HepG2 (cell line): Measurements from ENCODE around the gene ZNF23. TPM values are rescaled to one million over a fixed set of nuclear protein-coding genes. Genes with fewer than 3 reads are reported as not detected.

Experiments used
- ATF6 ChIP-seq: sonication (generic); formaldehyde crosslinking; conservative IDR thresholded peaks from 2 replicates; pipeline ENCODE4 v1.4.0; 2020; ENCODE audit warnings: missing genetic modification reagents
- CBX5 ChIP-seq: sonication (generic); formaldehyde crosslinking; IDR thresholded peaks from 2 replicates; pipeline ENCODE4 v1.4.0; 2020; ENCODE audit warnings: missing genetic modification reagents, borderline replicate concordance
- CENPT ChIP-seq: sonication (generic); formaldehyde crosslinking; IDR thresholded peaks from 2 replicates; pipeline ENCODE4 v1.8.0; 2022; ENCODE audit warnings: low read depth, mild to moderate bottlenecking, moderate library complexity, missing genetic modification reagents
- MAFG ChIP-seq: sonication (generic); formaldehyde crosslinking; IDR thresholded peaks from 2 replicates; pipeline ENCODE4 v1.5.1; 2020; ENCODE audit warnings: mild to moderate bottlenecking, missing genetic modification reagents
- MEIS2 ChIP-seq: sonication (generic); formaldehyde crosslinking; IDR thresholded peaks from 2 replicates; pipeline ENCODE4 v1.9.0; 2021; ENCODE audit warnings: mild to moderate bottlenecking, missing genetic modification reagents
- NBN ChIP-seq: fragments of 450-650 bp; conservative IDR thresholded peaks from 2 replicates; pipeline ENCODE4 v1.6.1; 2017
- NFE2 ChIP-seq: sonication (generic); formaldehyde crosslinking; IDR thresholded peaks from 2 replicates; pipeline ENCODE4 v1.4.0; 2020; ENCODE audit warnings: missing genetic modification reagents
- PRPF4 ChIP-seq: fragments of 200-400 bp; formaldehyde crosslinking; IDR thresholded peaks from 2 replicates; pipeline ENCODE4 v1.6.1; 2016; ENCODE audit warnings: low read length, low read depth; ENCODE audit not compliant: poor library complexity, severe bottlenecking
- RBM39 ChIP-seq: fragments of 200-400 bp; formaldehyde crosslinking; IDR thresholded peaks from one replicate; pipeline ENCODE4 v1.6.1; 2018; ENCODE audit warnings: antibody characterized with exemption, mild to moderate bottlenecking, low read depth, low read length; ENCODE audit not compliant: poor library complexity, severe bottlenecking
- SIN3B ChIP-seq: fragments of 150-350 bp; IDR thresholded peaks from 2 replicates; pipeline ENCODE4 v1.6.1; 2014; ENCODE audit warnings: low read length
- TGIF2 ChIP-seq: IDR thresholded peaks from 2 replicates; pipeline ENCODE4 v1.6.1; 2016; ENCODE audit warnings: control low read depth, missing compliant biosample characterization
- ZBTB42 ChIP-seq: sonication (generic); formaldehyde crosslinking; IDR thresholded peaks from 2 replicates; pipeline ENCODE4 v1.5.0; 2020; ENCODE audit warnings: mild to moderate bottlenecking, missing genetic modification reagents
- ZFP1 ChIP-seq: IDR thresholded peaks from 2 replicates; pipeline ENCODE4 v1.6.1; 2016
- ZNF101 ChIP-seq: sonication (generic); formaldehyde crosslinking; IDR thresholded peaks from 2 replicates; pipeline ENCODE4 v1.4.0; 2020; ENCODE audit warnings: mild to moderate bottlenecking, low read depth, missing genetic modification reagents, borderline replicate concordance
- ZNF207 ChIP-seq: fragments of 450-650 bp; IDR thresholded peaks from 2 replicates; pipeline ENCODE4 v1.6.1; 2016; ENCODE audit warnings: antibody characterized with exemption, borderline replicate concordance
- ZNF260 ChIP-seq: sonication (generic); formaldehyde crosslinking; IDR thresholded peaks from 2 replicates; pipeline ENCODE4 v1.4.0; 2020; ENCODE audit warnings: missing genetic modification reagents, low read depth, mild to moderate bottlenecking, borderline replicate concordance
- ZNF275 ChIP-seq: sonication (generic); formaldehyde crosslinking; IDR thresholded peaks from 2 replicates; pipeline ENCODE4 v1.8.0; 2022; ENCODE audit warnings: missing genetic modification reagents, mild to moderate bottlenecking, inconsistent platforms, borderline replicate concordance
- ZNF382 ChIP-seq: sonication (generic); formaldehyde crosslinking; IDR thresholded peaks from 2 replicates; pipeline ENCODE4 v1.5.0; 2020; ENCODE audit warnings: missing genetic modification reagents, mild to moderate bottlenecking, borderline replicate concordance
- ZNF512 ChIP-seq: sonication (generic); formaldehyde crosslinking; IDR thresholded peaks from 2 replicates; pipeline ENCODE4 v1.4.0; 2020; ENCODE audit warnings: mild to moderate bottlenecking, missing genetic modification reagents
- ZNF562 ChIP-seq: sonication (generic); formaldehyde crosslinking; IDR thresholded peaks from 2 replicates; pipeline ENCODE4 v1.8.0; 2022; ENCODE audit warnings: missing genetic modification reagents, borderline replicate concordance
- ZNF577 ChIP-seq: sonication (generic); formaldehyde crosslinking; IDR thresholded peaks from 2 replicates; pipeline ENCODE4 v1.4.0; 2020; ENCODE audit warnings: mild to moderate bottlenecking, low read depth, missing genetic modification reagents, borderline replicate concordance
- polyA plus RNA-seq, 8 experiments: library from polyadenylated mRNA; depleted of rRNA in 3 of 8; stranded (reverse) in 7 of 8; unstranded in 1 of 8; fragments of >200 nt; fragmentation: Illumina TruSeq in 4 of 8; extraction: Trizol in 4 of 8; gene quantifications; 2 replicates each; pipeline versions ENCODE4 v1.2.1 to v1.2.3, GENCODE V29; 2011 to 2016; ENCODE audit warnings: low read depth in 4 of 8, missing spikeins in 1 of 8, mixed read lengths in 1 of 8; ENCODE audit not compliant: insufficient read depth in 1 of 8
- total RNA-seq, 5 experiments: library from RNA; depleted of rRNA; stranded (reverse); fragments of >200 nt; fragmentation: Illumina TruSeq; extraction: Trizol; gene quantifications; 2 replicates each; pipeline ENCODE4 v1.2.3, GENCODE V29; 2016; ENCODE audit warnings: low read depth in 1 of 5

Gene ZNF23
- total and polyA plus RNA-seq, 2 of the 13 experiments (the other 11 are each of a cell fraction or from before 2014, with no cell fraction given) = 8.6 to 12.2 TPM

GRCh38 chr16:71461686-71462648, at the start of gene ZNF23 (continued):
- TF ChIP-seq ZNF275 (CRISPR knock-in tag) = peak; percentile 83
- TF ChIP-seq ZNF512 (CRISPR knock-in tag) = peak; percentile 29; the same call in 1 of the 2 replicates
- no peak for TF ChIP-seq ZNF562 (CRISPR knock-in tag)
- no peak for TF ChIP-seq ZNF382
- no peak for TF ChIP-seq ZNF577 (CRISPR knock-in tag)
- TF ChIP-seq SIN3B = peak; percentile 86
- no peak for TF ChIP-seq ZNF207
- TF ChIP-seq ZBTB42 (CRISPR knock-in tag) = peak; percentile 97
- TF ChIP-seq ZFP1 (CRISPR knock-in tag) = peak; percentile 72; the same call in 1 of the 2 replicates
- no peak; the same call in 1 of the 2 replicates for TF ChIP-seq ATF6
- peak; percentile 71; the same call in 1 of the 2 replicates for TF ChIP-seq TGIF2 (CRISPR knock-in tag)
- TF ChIP-seq NFE2 = no peak
- no peak for TF ChIP-seq PRPF4
- no peak for TF ChIP-seq ZNF101
- TF ChIP-seq MEIS2 = peak; percentile 76
- peak; percentile 80 for TF ChIP-seq CBX5 (CRISPR knock-in tag)
- no peak for TF ChIP-seq NBN
- 0 out of 2 replicates have a peak, but pooled peaks have one; percentile 56 for TF ChIP-seq ZNF260 (CRISPR knock-in tag)
- TF ChIP-seq RBM39 = peak; percentile 95
- TF ChIP-seq MAFG = no peak
- TF ChIP-seq CENPT (CRISPR knock-in tag) = no peak
